NCI-H187 treated with DMSO at 0.1 percent for 48 hours (cell line): ENCODE results near the gene MRGPRD.

Source experiments
- DNase-seq: peaks from one replicate; lab custom pipeline; 2025; lab: John Stamatoyannopoulos, UW

Gene MRGPRD

DNA sequence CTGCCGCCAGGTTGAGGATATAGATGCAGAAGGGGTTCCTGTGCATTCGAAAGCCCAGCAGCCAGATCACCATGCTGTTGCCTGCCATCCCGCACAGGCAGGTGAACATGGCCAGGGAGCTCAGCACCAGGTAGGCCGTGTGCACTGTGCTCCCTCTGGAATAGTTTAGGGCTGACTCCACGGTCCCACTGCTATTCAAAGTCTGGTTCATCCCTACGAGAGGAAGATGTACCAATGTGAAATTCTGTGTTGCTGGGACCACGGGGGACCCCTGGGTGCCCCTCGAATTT, at the start of gene MRGPRD:
TSS of gene MRGPRD (minus strand) at position 211 of the 290 bp plus-strand sequence. CDS start at position 211, 0 bp downstream.
- no peak for DNase-seq

DNA sequence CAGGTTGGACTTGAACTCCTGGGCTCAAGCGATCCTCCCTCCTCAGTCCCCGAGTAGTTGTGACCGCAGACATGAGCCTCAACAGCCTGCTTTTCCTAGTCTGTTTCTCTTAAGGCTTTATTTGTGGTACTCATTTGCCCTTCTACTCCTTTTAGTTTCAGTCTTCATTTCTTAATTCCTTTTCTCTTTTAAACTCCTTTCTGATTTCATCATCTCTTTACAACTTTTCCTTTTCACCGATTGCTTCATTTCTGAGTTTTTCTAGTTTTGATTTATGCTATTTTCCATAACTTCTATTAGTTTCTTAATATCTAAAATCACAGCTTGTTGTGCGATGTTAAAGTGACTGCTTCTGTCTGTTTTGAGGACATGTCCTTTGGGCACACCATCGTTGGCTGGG, 49.5 kb upstream of the MRGPRD start:
- DNase-seq, result no peak

DNA sequence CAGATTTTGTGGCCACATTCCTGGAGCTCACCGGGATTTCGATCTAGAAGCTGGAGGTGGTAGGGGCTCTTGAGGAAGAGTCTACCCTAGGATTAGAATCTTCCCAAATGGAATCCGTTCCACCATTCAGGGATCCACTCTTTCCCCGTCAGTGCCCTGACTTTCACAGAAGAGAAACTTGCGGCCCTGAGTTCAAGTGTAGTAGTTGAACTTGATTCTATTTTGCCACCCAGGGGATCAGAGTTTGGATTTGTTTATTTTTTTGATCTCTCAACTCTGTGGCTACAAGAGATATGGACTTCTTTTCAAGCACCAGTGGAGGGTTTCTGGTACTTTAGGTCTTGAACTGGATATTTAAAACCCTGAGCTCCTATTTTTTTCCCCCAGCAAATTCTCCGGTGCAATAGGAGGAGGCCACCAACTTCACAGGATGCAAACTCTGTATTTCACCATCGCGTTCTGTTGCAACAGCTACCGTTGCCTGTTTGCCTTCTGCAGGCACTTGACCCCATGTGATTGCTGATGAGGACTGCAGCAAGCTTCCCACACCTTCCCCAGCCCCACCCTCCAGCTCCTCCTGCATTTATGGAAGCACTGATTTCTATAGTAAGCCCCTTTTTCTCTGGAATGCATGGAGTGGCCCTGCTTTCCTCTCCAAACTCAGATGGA, 47.1 kb upstream of the MRGPRD start:
- no peak for DNase-seq

DNA sequence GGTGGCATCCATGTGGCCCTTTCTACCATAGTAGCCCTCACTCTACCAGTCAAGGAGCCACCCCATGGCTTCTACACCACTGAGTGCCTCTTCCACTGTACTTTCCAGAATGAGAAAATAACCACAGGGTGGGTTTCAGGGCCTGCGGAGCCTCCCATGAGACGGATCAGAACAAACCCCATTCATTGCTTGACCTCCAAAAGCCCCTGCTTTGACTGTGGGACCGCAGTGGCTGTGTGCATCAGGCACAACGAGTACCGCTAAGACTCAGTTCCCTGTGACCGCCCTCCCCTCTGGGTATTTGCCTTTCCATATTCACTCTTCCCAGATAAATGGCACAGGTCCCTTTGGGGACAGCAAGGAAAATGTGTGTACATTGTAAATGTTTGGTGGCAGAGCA, 43.7 kb upstream of the MRGPRD start:
- DNase-seq, result no peak

- DNase-seq, result no peak
Observed at GRCh38 chr11:69022260-69022659, 41.5 kb upstream of the MRGPRD start.

- no peak for DNase-seq
Observed at GRCh38 chr11:69018924-69019323, 38.1 kb upstream of the MRGPRD start.

- no peak for DNase-seq
Observed at GRCh38 chr11:69017951-69018350, 37.2 kb upstream of the MRGPRD start.

DNA sequence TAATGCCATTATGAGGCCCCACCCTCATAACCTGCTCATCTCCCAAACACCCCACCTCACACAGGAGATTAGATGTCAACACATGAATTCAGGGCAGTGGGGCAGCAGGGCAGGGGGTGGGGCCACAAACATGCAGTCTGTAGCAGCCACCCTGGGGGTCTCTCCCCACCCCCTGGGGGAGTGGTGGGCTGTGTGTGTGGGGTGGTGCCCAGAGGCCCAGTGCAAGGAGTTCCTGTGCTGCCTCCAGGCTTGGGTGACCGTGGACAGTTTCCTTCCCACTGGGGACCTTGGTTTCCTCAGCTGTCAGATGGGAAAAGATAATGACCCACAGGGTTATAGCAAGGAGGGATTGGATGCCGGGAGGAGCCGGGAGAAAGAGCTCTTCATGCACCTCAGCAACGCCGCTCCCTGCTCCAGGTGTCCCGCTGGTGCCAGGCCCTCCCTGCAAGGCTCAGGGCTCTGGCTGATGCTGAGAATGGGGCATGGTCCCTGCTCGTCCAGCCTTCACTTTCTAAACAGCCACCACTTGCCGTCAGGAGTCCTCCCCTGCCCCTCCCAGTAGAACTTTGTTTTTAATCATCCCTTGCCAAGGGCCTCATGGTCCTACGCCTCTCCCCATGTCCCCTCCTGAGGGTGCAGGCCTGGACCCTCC, 34.2 kb upstream of the MRGPRD start:
- DNase-seq, result no peak

DNA sequence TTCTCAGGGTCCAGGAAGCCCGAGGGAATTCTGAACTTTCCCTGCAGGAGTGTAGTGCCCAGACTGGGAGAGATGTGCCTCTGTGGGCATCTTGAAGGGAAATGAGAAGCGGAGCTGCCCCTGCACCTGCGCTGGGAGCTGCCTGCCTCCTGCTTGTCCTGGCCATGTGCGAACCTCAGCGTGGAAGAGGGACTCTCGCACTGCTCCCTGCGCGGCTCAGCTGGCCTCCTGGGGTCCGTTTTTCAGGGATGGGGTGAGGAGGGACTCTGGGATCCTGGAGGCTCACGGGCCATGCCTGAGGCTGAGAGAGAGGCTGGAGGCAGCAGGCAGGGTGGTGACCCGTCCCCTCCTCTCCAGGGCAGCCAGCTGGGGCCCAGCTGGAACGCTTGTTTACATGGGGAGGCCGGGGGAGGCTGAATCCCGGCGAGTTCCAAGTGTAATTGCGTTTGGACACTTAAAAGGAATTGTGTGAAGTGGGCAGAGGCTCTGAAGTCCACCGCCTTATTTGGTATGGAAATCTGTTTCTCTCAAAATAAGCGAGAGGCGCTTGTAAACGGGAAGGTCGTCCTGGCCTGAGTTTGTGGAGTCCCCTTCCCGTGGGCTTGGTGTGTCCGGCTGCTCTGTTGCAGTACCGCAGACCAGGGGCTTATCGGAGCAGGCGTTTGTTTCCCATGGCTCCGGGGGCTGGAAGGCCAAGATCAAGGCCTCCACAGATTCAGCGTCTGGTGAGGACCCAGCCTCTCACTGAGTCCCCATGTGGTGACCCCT, 33.5 kb upstream of the MRGPRD start:
- DNase-seq, result no peak

DNA sequence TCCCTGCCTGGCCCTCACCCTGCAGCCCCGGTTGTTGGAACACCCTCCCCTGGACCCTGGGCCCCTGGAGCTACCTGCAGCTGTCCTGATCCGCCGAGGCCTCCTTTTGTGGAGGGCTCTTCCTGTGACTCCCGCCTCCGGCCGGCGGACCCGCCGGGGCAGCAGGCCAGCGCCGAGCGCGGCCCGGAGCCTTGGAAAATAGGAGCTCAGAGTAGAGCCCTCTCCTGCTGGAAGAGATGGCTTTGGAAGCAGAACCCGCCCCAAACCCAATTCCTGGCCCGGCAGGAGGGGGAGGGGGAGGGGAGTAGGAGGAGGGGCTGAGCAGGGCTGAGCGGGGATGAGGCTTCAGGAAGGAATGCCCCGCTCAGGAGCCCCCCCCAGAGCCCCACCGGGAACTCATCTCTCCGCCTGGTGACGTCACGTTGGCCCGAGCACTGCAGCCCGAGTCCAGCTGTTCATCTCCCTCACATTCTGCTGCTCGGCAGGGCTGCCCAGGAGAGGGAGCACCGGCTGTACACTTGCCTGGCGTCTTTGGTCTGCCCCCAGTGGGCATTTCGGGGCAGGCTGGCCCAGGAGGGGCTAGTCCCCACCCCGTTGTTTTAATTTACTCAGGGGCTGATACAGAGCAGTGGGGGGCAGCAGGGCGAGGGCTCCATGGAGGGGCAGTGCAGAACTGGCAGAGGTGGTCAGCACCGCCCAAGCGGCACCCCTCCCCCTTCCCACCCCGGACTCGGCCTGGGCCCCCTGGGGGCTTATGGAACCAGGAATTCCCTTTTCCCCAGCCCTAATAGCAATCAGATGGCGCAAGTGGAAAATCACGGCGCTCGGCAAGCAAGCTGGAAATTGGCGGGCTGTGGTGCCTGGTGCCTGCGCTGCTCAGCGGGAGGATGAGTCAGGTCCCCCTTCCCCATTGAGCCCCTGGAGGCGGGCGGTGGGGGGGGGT, 32.5 kb upstream of the MRGPRD start, which contains the start of gene MRGPRF:
TSS of gene MRGPRF (minus strand) at position 238 of the 943 bp plus-strand sequence. CDS start 3,345 bp downstream, outside the sequence.
- DNase-seq, result no peak

GRCh38 chr11:69012092-69013008, 31.6 kb upstream of the MRGPRD start:
- no peak for DNase-seq

DNA sequence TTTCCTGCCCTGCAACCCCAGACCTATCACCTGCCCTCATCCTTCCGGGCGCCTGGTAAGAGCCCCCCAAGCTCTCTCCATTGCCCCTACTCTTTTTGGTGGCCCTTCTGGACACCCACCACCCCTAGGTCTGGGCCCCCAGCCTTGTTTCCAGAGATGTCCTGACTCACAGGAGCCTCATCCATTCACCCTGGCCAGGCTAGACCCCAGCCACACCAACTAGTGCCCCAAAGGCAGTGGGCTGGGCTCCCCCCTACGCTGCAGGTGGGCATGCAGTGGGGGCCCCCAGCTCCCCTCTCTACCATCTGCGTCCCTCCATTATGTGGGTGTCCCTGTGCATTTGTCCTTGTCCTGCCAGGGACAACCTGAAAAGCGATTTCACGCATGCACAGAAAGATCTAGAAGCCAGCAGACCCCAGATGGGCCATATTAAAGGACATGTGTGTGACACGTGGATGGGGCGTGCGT, 30.9 kb upstream of the MRGPRD start:
- no peak for DNase-seq

- no peak for DNase-seq
Observed at GRCh38 chr11:69010964-69011623, 30.3 kb upstream of the MRGPRD start.

- DNase-seq, result no peak
Observed at GRCh38 chr11:69010361-69010891, 29.6 kb upstream of the MRGPRD start.

GRCh38 chr11:69009441-69010211, 28.8 kb upstream of the MRGPRD start:
- DNase-seq, result no peak

GRCh38 chr11:69008737-69009440, 28.1 kb upstream of the MRGPRD start:
- DNase-seq, result no peak

- no peak for DNase-seq
Observed at GRCh38 chr11:69007975-69008381, 27.2 kb upstream of the MRGPRD start.

DNA sequence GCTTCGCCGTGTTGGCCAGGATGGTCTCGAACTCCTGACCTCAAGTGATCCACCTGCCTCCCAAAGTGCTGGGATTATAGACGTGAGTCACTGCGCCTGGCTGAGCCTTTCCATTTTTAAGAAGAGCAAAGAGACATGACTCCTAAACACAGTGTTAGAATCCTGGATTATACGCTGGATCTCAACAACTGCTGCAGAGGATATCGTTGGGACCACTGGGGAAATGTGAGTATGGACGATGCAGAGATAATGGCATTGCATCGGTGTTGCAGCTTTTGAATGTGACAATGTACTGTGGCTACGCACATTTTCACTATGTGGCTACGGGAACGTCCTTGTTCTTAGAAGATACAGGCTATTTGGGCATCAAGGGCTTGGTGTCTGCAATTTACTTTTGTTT, 26.0 kb upstream of the MRGPRD start:
- DNase-seq, result no peak
